SK-N-SH (cell line): Measurements from ENCODE around the gene NDUFB11.

Source experiments
- CTCF ChIP-seq: fragments of 200-600 bp; sonication (generic); IDR thresholded peaks from 2 replicates; pipeline ENCODE4 v1.6.1; 2017; ENCODE audit warnings: antibody characterized with exemption, mild to moderate bottlenecking, moderate library complexity
- EP300 ChIP-seq, 2 experiments: IDR thresholded peaks; 2 replicates each; pipeline versions ENCODE4 v1.4.0 to v1.6.1; 2012; ENCODE audit warnings: borderline replicate concordance in 1 of 2, low read depth in 1 of 2, low read length in 1 of 2
- MAX ChIP-seq: IDR thresholded peaks from 2 replicates; pipeline ENCODE4 v1.4.0; 2012; ENCODE audit warnings: low read depth
- POLR2AphosphoS5 ChIP-seq: IDR thresholded peaks from 2 replicates; pipeline ENCODE4 v1.6.1; 2012; ENCODE audit warnings: low read depth, low read length
- REST ChIP-seq: IDR thresholded peaks from 2 replicates; pipeline ENCODE4 v1.6.1; 2012; ENCODE audit warnings: mild to moderate bottlenecking, low read depth, low read length, moderate library complexity
- RFX5 ChIP-seq: IDR thresholded peaks from 2 replicates; pipeline ENCODE4 v1.6.1; 2012; ENCODE audit warnings: mild to moderate bottlenecking, improper control_type of control experiment, low read length
- SIN3A ChIP-seq: IDR thresholded peaks from 2 replicates; pipeline ENCODE4 v1.6.1; 2012; ENCODE audit warnings: low read depth, mild to moderate bottlenecking, low read length, moderate library complexity, borderline replicate concordance
- SMC3 ChIP-seq: IDR thresholded peaks from 2 replicates; pipeline ENCODE4 v1.6.1; 2012; ENCODE audit warnings: low read depth, low read length, improper control_type of control experiment
- TAF1 ChIP-seq: IDR thresholded peaks from 2 replicates; pipeline ENCODE4 v1.6.1; 2012; ENCODE audit warnings: low read depth, mild to moderate bottlenecking, low read length, moderate library complexity, borderline replicate concordance
- USF2 ChIP-seq: fragments of 150-350 bp; IDR thresholded peaks from 2 replicates; pipeline ENCODE4 v1.6.1; 2017; ENCODE audit warnings: antibody characterized with exemption, low read length, low read depth, borderline replicate concordance
- YY1 ChIP-seq: IDR thresholded peaks from 2 replicates; pipeline ENCODE4 v1.4.0; 2012; ENCODE audit warnings: low read depth, mild to moderate bottlenecking
- ZBTB33 ChIP-seq: IDR thresholded peaks from 2 replicates; pipeline ENCODE4 v1.4.0; 2012; ENCODE audit warnings: low read depth, borderline replicate concordance

- TF ChIP-seq POLR2AphosphoS5: no peak
- no peak for TF ChIP-seq CTCF
- no peak for TF ChIP-seq USF2
- no peak for TF ChIP-seq SIN3A
- no peak for TF ChIP-seq RFX5
- TF ChIP-seq ZBTB33: no peak
- no peak for TF ChIP-seq YY1
- TF ChIP-seq MAX: no peak
- TF ChIP-seq TAF1: no peak
- no peak for TF ChIP-seq EP300 (IDR thresholded peaks at IDR 0.05; ENCODE audit: borderline replicate concordance in 1 of 2, low read depth in 1 of 2, low read length in 1 of 2)
- TF ChIP-seq SMC3: no peak
- TF ChIP-seq REST: no peak
These were observed 32.1 kb downstream of the NDUFB11 start for GRCh38 chrX:47112316-47112954.
